Panc1 (cell line): ENCODE data around the gene SENP1. TPM values are rescaled to one million over a fixed set of nuclear protein-coding genes. Genes with fewer than 3 reads are reported as not detected.

ENCODE experiments used
- ATAC-seq: fragments of 200-7000 bp; cut with Tn5 transposase; 2 replicates; pipeline ENCODE4 v1.9.1; 2020; ENCODE audit warnings: mild to moderate bottlenecking, moderate library complexity
- Bru-seq: library from RNA; stranded (reverse); fragments of 400-500 nt; gene quantifications from one replicate; lab custom pipeline; 2021; lab: Mats Ljungman, UMichigan
- BruChase-seq, 2 experiments: library from RNA; stranded (reverse); fragments of 400-500 nt; gene quantifications; one replicate each; lab custom pipeline; 2021; lab: Mats Ljungman, UMichigan
- BruUV-seq: library from RNA; stranded (reverse); fragments of 400-500 nt; replicated peaks from 2 replicates; lab custom pipeline; 2021; lab: Mats Ljungman, UMichigan
- CTCF ChIA-PET: fragments of 300-600 bp; sonication (Branson Sonifier 250); formaldehyde crosslinking; loops from one replicate; lab custom pipeline; 2022; ENCODE audit warnings: antibody characterized with exemption; lab: Charles Lee
- POLR2A ChIA-PET: fragments of 300-600 bp; sonication (Branson Sonifier 250); formaldehyde crosslinking; loops from one replicate; lab custom pipeline; 2022; ENCODE audit warnings: antibody characterized with exemption; lab: Charles Lee
- DNase-seq: peaks from one replicate; pipeline ENCODE4 v3.0.0-alpha.2; 2010; ENCODE audit warnings: low read depth, low spot score
- H3K27ac ChIP-seq: 2 replicates; pipeline ENCODE4 v1.5.1; 2011; ENCODE audit warnings: mild to moderate bottlenecking, low read length, inconsistent platforms
- H3K27me3 ChIP-seq: fragments of 200-500 bp; sonication (Bioruptor generic); 2 replicates; pipeline ENCODE4 v1.6.0; 2014; ENCODE audit warnings: low read length, inconsistent platforms; ENCODE audit not compliant: control insufficient read depth, insufficient read depth
- H3K36me3 ChIP-seq: fragments of 200-500 bp; sonication (Bioruptor generic); 2 replicates; pipeline ENCODE4 v1.5.1; 2014; ENCODE audit warnings: inconsistent platforms, mild to moderate bottlenecking, low read length, moderate library complexity; ENCODE audit not compliant: control insufficient read depth, insufficient read depth
- H3K4me1 ChIP-seq: 2 replicates; pipeline ENCODE4 v1.5.1; 2011; ENCODE audit warnings: inconsistent platforms, mild to moderate bottlenecking, low read length, moderate library complexity; ENCODE audit not compliant: control insufficient read depth, insufficient read depth
- H3K4me3 ChIP-seq, 2 experiments: 2 replicates each; pipeline ENCODE4 v1.5.1; 2011 to 2012; ENCODE audit warnings: low read depth in 2 of 2, low read length in 2 of 2, mild to moderate bottlenecking in 2 of 2, inconsistent platforms in 1 of 2, moderate library complexity in 1 of 2
- H3K9me3 ChIP-seq: fragments of 200-500 bp; sonication (Bioruptor generic); 2 replicates; pipeline ENCODE4 v1.5.1; 2014; ENCODE audit warnings: low read depth, mild to moderate bottlenecking, inconsistent platforms, low read length, moderate library complexity; ENCODE audit not compliant: control insufficient read depth, insufficient read depth
- POLR2AphosphoS5 ChIP-seq: IDR thresholded peaks from 2 replicates; pipeline ENCODE4 v1.6.1; 2012; ENCODE audit warnings: mild to moderate bottlenecking, low read depth, low read length, moderate library complexity
- SIN3A ChIP-seq: IDR thresholded peaks from 2 replicates; pipeline ENCODE4 v1.6.1; 2012; ENCODE audit warnings: low read depth, mild to moderate bottlenecking, low read length, moderate library complexity, borderline replicate concordance; ENCODE audit not compliant: insufficient read depth
- TCF7L2 ChIP-seq: IDR thresholded peaks from 2 replicates; pipeline ENCODE4 v1.6.1; 2011; ENCODE audit warnings: mild to moderate bottlenecking, low read depth, low read length, inconsistent platforms
- in situ Hi-C: cut with HindIII; loops from 2 replicates; pipeline ENCODE4 v1.10.0; 2016; ENCODE audit warnings: low sequenced_read_pairs, low pct_unique_long_range_greater_than_20kb
- intact Hi-C: fragments of 100-400 bp; cut with micrococcal nuclease; formaldehyde crosslinking; loops from one replicate; pipeline ENCODE4 v1.10.0; 2022; ENCODE audit not compliant: unreplicated experiment
- long read RNA-seq: library from polyadenylated mRNA; unstranded; transcript quantifications from one replicate; pipeline ENCODE4 v2.0.0, GENCODE V29; 2021; ENCODE audit not compliant: unreplicated experiment
- polyA plus RNA-seq: library from polyadenylated mRNA; unstranded; fragments of >200 nt; gene quantifications from one replicate; pipeline ENCODE4 v1.2.1, GENCODE V29; 2012; ENCODE audit warnings: missing spikeins; ENCODE audit not compliant: insufficient read length
- total RNA-seq: library from RNA; stranded (reverse); gene quantifications from one replicate; pipeline ENCODE4 v1.2.1, GENCODE V29; 2021; ENCODE audit not compliant: unreplicated experiment
- TF ChIP-seq, protein P1 (sequence below): fragments of 450-650 bp; IDR thresholded peaks from 2 replicates; pipeline ENCODE4 v1.5.1; 2017; ENCODE audit warnings: mild to moderate bottlenecking
- TF ChIP-seq, protein P2 (sequence below), 2 experiments: IDR thresholded peaks; 2 replicates each; pipeline ENCODE4 v1.6.1; 2011 to 2012; ENCODE audit warnings: low read depth in 2 of 2, control low read depth in 1 of 2, low read length in 1 of 2, mild to moderate bottlenecking in 1 of 2, moderate library complexity in 1 of 2; ENCODE audit not compliant: insufficient read depth in 1 of 2

SENP1 gene
- total RNA-seq (35.2 TPM), Bru-seq, nascent RNA (percentile 84 among the genes with signal in this experiment), BruChase-seq, experiment 1, labeled RNA remaining after a 2-hour chase (percentile 83 among the genes with signal in this experiment), BruChase-seq, experiment 2, labeled RNA remaining after a 6-hour chase (percentile 83 among the genes with signal in this experiment)
- 6.1 TPM for polyA plus RNA-seq
- long read RNA-seq, full-length matches to known transcripts = 20 of 62 reads
- long read RNA-seq, partial matches to known transcripts = 6 of 62 reads
- long read RNA-seq, other reads (novel, unspliced or antisense) = 36 of 62 reads

DNA sequence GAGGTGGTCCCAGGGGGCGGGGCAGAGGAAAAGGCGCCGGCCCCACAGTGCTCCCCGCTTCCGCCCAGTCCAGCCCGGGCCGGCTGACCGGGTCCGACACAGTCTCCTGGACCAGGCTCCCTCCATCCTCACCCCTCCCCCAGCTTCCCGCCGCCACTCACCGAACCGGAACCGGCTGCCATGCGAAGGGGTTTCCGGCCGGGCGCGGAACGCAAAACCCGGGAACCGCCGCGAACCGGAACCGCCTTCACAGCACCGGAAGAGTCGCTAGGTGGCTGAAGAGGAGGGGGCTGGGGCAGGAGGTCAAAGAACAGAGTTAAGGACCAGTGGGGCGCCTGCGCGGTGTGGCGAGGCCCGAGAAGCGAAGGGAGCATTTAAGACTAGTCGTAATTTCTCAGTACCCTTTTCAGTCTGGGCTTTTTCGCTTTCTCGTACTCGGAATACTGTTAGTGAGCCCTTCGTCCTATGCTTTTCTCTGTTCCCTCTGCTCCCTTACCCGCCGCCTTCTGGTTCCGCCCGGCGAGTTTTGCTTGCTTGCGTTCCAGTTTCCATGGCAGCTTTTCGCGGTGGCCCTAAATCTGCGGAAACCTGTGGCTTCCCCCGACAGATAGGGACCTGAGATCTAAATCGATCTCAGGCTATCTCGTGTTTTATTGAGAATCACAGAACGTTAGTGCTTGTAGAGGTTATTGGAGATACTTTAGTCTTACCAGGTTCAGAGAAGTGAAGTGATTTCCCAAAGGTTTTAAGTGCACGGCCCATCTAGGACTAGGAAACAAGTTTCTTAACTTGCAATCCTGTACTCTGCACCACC is at the start of gene SENP1:
SENP1 (minus strand) TSS at position 213 of the 814 bp plus-strand sequence. CDS start 4,607 bp downstream, outside the sequence.
- intact Hi-C loops = loop anchor here (10.0 kb wide), 1 partner anchor 49 kb away; the partner anchor contains the start of gene ASB8
- peak; percentile 95 for ATAC-seq

DNA sequence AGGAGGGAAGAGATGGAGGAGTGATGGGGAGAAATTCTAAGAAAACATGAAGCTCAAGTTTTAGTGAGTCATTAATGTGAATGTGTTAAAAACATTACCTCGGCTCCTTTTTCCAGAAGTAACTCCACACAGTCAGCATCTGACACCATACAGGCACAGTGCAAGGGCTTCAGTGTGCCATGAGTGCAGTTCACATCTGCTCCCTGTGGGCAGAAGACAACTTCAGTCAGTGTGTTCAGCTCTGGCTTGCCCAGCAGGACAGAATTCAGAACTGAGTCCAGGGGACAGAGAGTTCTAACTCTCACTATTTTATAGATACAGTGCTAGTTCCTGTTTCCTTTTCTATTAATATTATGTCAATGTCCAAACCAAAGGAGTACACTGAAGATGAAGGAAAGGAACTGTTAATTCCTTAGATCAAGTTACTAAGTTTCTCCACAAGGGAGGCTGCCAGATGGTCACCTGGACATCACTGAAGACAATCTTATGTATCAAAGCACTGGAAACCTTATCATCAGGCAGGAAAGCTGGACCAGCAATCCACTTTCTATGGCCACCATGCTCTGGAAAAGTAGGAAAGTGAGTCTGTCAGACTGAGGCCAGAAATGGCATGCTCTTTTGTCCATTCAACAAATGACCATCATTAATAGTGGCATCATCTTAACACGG is 45.4 kb upstream of the SENP1 start:
- ChIA-PET CTCF (no interaction called here), POLR2A (no interaction called here)
- Histone ChIP-seq H3K9me3 (no peaks in the 10 kb centered on the region), H3K27me3 (no peaks in the 10 kb centered on the region), H3K4me1 (peaks cover under 1% of the 10 kb centered on the region; the same call in 1 of the 2 replicates), H3K4me3 (no peak overlapping the region), H3K27ac (no peak overlapping the region), H3K36me3 (peaks cover under 1% of the 10 kb centered on the region; the same call in 1 of the 2 replicates)
- in situ Hi-C loops = no loop called here
- DNase-seq (no peak), ATAC-seq (no peak)
- no TSS peak for BruUV-seq
- intact Hi-C loops = loop anchor here (10.0 kb wide), 1 partner anchor 46 kb away; the partner anchor contains the start of gene SENP1
- TF ChIP-seq, protein P1, sequence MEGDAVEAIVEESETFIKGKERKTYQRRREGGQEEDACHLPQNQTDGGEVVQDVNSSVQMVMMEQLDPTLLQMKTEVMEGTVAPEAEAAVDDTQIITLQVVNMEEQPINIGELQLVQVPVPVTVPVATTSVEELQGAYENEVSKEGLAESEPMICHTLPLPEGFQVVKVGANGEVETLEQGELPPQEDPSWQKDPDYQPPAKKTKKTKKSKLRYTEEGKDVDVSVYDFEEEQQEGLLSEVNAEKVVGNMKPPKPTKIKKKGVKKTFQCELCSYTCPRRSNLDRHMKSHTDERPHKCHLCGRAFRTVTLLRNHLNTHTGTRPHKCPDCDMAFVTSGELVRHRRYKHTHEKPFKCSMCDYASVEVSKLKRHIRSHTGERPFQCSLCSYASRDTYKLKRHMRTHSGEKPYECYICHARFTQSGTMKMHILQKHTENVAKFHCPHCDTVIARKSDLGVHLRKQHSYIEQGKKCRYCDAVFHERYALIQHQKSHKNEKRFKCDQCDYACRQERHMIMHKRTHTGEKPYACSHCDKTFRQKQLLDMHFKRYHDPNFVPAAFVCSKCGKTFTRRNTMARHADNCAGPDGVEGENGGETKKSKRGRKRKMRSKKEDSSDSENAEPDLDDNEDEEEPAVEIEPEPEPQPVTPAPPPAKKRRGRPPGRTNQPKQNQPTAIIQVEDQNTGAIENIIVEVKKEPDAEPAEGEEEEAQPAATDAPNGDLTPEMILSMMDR = no peak
- TF ChIP-seq TCF7L2 (no peak), POLR2AphosphoS5 (no peak), SIN3A (no peak)

More for the DNA sequence above, at the start of gene SENP1:
- in situ Hi-C loops = no loop called here
- no TSS peak for BruUV-seq
- H3K4me1 ChIP-seq = peaks cover 20% of the 10 kb centered on the region
- H3K4me3 ChIP-seq = peak within 1 kb of the TSS; percentile 94 to 100
- H3K9me3 ChIP-seq = no peaks in the 10 kb centered on the region
- POLR2A ChIA-PET = interaction anchor here (0.6 kb wide), 1 partner anchor 914 kb away, joined by 4 read pairs; no protein-coding TSS in a partner anchor
- CTCF ChIA-PET = interaction anchor here (0.9 kb wide), 1 partner anchor 21 kb away, joined by 3 read pairs; no protein-coding TSS in a partner anchor
- no peaks in the 10 kb centered on the region for H3K27me3 ChIP-seq
- DNase-seq = peak; percentile 58
- TF ChIP-seq, protein P1 = no peak
- TF ChIP-seq POLR2AphosphoS5 (peak; percentile 88; the same call in 1 of the 2 replicates), SIN3A (0 out of 2 replicates have a peak, but pooled peaks have one; percentile 56)
- TF ChIP-seq, protein P2, sequence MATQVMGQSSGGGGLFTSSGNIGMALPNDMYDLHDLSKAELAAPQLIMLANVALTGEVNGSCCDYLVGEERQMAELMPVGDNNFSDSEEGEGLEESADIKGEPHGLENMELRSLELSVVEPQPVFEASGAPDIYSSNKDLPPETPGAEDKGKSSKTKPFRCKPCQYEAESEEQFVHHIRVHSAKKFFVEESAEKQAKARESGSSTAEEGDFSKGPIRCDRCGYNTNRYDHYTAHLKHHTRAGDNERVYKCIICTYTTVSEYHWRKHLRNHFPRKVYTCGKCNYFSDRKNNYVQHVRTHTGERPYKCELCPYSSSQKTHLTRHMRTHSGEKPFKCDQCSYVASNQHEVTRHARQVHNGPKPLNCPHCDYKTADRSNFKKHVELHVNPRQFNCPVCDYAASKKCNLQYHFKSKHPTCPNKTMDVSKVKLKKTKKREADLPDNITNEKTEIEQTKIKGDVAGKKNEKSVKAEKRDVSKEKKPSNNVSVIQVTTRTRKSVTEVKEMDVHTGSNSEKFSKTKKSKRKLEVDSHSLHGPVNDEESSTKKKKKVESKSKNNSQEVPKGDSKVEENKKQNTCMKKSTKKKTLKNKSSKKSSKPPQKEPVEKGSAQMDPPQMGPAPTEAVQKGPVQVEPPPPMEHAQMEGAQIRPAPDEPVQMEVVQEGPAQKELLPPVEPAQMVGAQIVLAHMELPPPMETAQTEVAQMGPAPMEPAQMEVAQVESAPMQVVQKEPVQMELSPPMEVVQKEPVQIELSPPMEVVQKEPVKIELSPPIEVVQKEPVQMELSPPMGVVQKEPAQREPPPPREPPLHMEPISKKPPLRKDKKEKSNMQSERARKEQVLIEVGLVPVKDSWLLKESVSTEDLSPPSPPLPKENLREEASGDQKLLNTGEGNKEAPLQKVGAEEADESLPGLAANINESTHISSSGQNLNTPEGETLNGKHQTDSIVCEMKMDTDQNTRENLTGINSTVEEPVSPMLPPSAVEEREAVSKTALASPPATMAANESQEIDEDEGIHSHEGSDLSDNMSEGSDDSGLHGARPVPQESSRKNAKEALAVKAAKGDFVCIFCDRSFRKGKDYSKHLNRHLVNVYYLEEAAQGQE (IDR thresholded peaks at IDR 0.05; ENCODE audit: insufficient read depth in 1 of 2, low read depth in 2 of 2, low read length in 1 of 2) = peak in 1 of 2 experiments; percentile 41; a peak in 1 of 4 replicates
- H3K36me3 ChIP-seq = peaks cover 8% of the 10 kb centered on the region; the same call in 1 of the 2 replicates
- peak within 1 kb of the TSS; percentile 100 for H3K27ac ChIP-seq
